BLaER1 treated with 17β-estradiol and CSF1 and Interleukin-3, amounts not matched to agents 10 nM and 100 nM (cell line): ENCODE data around the gene AADAC.
"Not testable (repeated sequence)": the region's sequence is repeated elsewhere in the genome, so short reads cannot be mapped to it uniquely, and the experiment has no call there.

Experiments
- H3K27ac ChIP-seq, 11 experiments: shearing (Covaris generic); formaldehyde crosslinking; 2 replicates each; pipeline ENCODE4 v1.8.1; 2022
- H3K27me3 ChIP-seq, 11 experiments: shearing (Covaris generic); formaldehyde crosslinking; 2 replicates each; pipeline ENCODE4 v1.8.1; 2022
- H3K36me3 ChIP-seq, 11 experiments: shearing (Covaris generic); formaldehyde crosslinking; 2 replicates each; pipeline ENCODE4 v1.8.1; 2022
- H3K4me1 ChIP-seq, 10 experiments: shearing (Covaris generic); formaldehyde crosslinking; 2 replicates each; pipeline ENCODE4 v1.8.1; 2022
- H3K4me2 ChIP-seq, 11 experiments: shearing (Covaris generic); formaldehyde crosslinking; 2 replicates each; pipeline ENCODE4 v1.8.1; 2022
- H3K4me3 ChIP-seq, 10 experiments: shearing (Covaris generic); formaldehyde crosslinking; 2 replicates each; pipeline ENCODE4 v1.8.1; 2022
- H3K9ac ChIP-seq, 11 experiments: shearing (Covaris generic); formaldehyde crosslinking; 2 replicates each; pipeline ENCODE4 v1.8.1; 2022
- H3K9me3 ChIP-seq, 11 experiments: shearing (Covaris generic); formaldehyde crosslinking; replicated peaks in 1 of 11; 2 replicates each; pipeline ENCODE4 v1.8.1; 2022
- H4K20me1 ChIP-seq, 11 experiments: shearing (Covaris generic); formaldehyde crosslinking; 2 replicates each; pipeline ENCODE4 v1.8.1; 2022
- Cebpa-rat ChIP-seq, 11 experiments: shearing (Covaris generic); IDR thresholded peaks; 2 replicates each; pipeline ENCODE4 v1.8.1; 2022

AADAC gene

GRCh38 chr3:151774910-151775309 lies 39.0 kb upstream of the AADAC start:
- no peaks in the 10 kb centered on the region for H3K9me3 ChIP-seq
- no peak overlapping the region for H3K27ac ChIP-seq
- TF ChIP-seq Cebpa-rat (IDR thresholded peaks at IDR 0.05) = no peak
- peaks cover 0 to 10% (median 6%) of the 10 kb centered on the region in 10 experiments; a peak in 9 of 20 replicates for H3K4me1 ChIP-seq
- H3K4me2 ChIP-seq = no peak overlapping the region
- no peaks in the 10 kb centered on the region for H4K20me1 ChIP-seq
- no peak overlapping the region for H3K9ac ChIP-seq
- no peaks in the 10 kb centered on the region for H3K27me3 ChIP-seq
- no peak overlapping the region for H3K4me3 ChIP-seq
- no peaks in the 10 kb centered on the region for H3K36me3 ChIP-seq

GRCh38 chr3:151775314-151776258 lies 38.3 kb upstream of the AADAC start:
- H3K27ac ChIP-seq = no peak overlapping the region
- no peak overlapping the region for H3K4me3 ChIP-seq
- H3K4me1 ChIP-seq = peaks cover 0 to 10% (median 4%) of the 10 kb centered on the region in 10 experiments; a peak in 7 of 20 replicates
- no peak overlapping the region for H3K4me2 ChIP-seq
- no peaks in the 10 kb centered on the region for H4K20me1 ChIP-seq
- TF ChIP-seq Cebpa-rat (IDR thresholded peaks at IDR 0.05) = no peak
- H3K9ac ChIP-seq = no peak overlapping the region
- H3K9me3 ChIP-seq = no peaks in the 10 kb centered on the region
- H3K36me3 ChIP-seq = no peaks in the 10 kb centered on the region
- H3K27me3 ChIP-seq = no peaks in the 10 kb centered on the region

- no peak overlapping the region for H3K4me3 ChIP-seq
- H3K36me3 ChIP-seq = no peaks in the 10 kb centered on the region
- no peak for TF ChIP-seq Cebpa-rat (IDR thresholded peaks at IDR 0.05)
- no peaks in the 10 kb centered on the region for H3K9me3 ChIP-seq
- H3K27ac ChIP-seq = no peak overlapping the region
- H3K27me3 ChIP-seq = no peaks in the 10 kb centered on the region
- H4K20me1 ChIP-seq = no peaks in the 10 kb centered on the region
- no peak overlapping the region for H3K9ac ChIP-seq
- peaks cover 0 to 4% (median 3%) of the 10 kb centered on the region in 10 experiments; a peak in 7 of 20 replicates for H3K4me1 ChIP-seq
- no peak overlapping the region for H3K4me2 ChIP-seq
Observed at GRCh38 chr3:151776259-151776740, 37.6 kb upstream of the AADAC start.

GRCh38 chr3:151777880-151778279 lies 36.0 kb upstream of the AADAC start:
- H3K9ac ChIP-seq = no peak overlapping the region
- H3K4me2 ChIP-seq = no peak overlapping the region
- H3K4me3 ChIP-seq = no peak overlapping the region
- no peak overlapping the region for H3K27ac ChIP-seq
- H3K36me3 ChIP-seq = no peaks in the 10 kb centered on the region
- no peaks in the 10 kb centered on the region for H3K9me3 ChIP-seq
- H3K27me3 ChIP-seq = no peaks in the 10 kb centered on the region
- 0 out of 20 replicates have a peak, but pooled peaks cover 0 to 4% (median 0%) of the 10 kb centered on the region in 10 experiments for H3K4me1 ChIP-seq
- no peak for TF ChIP-seq Cebpa-rat (IDR thresholded peaks at IDR 0.05)
- no peaks in the 10 kb centered on the region for H4K20me1 ChIP-seq

GRCh38 chr3:151787626-151788025 lies 26.3 kb upstream of the AADAC start:
- no peak for TF ChIP-seq Cebpa-rat (IDR thresholded peaks at IDR 0.05)

GRCh38 chr3:151788401-151788800 lies 25.5 kb upstream of the AADAC start:
- Histone ChIP-seq H4K20me1 (no peaks in the 10 kb centered on the region), H3K4me2 (no peak overlapping the region), H3K4me3 (no peak overlapping the region), H3K9ac (no peak overlapping the region), H3K4me1 (no peaks in the 10 kb centered on the region), H3K27ac (no peak overlapping the region), H3K36me3 (no peaks in the 10 kb centered on the region), H3K27me3 (no peaks in the 10 kb centered on the region), H3K9me3 (peaks cover 0 to 8% (median 5%) of the 10 kb centered on the region in 11 experiments; a peak in 11 of 22 replicates)
- no peak for TF ChIP-seq Cebpa-rat (IDR thresholded peaks at IDR 0.05)

More at GRCh38 chr3:151787626-151788025, 26.3 kb upstream of the AADAC start:
- Histone ChIP-seq H3K27me3 (no peaks in the 10 kb centered on the region), H3K36me3 (no peaks in the 10 kb centered on the region), H3K4me3 (no peak overlapping the region), H3K9me3 (peaks cover 0 to 8% (median 5%) of the 10 kb centered on the region in 11 experiments; a peak in 11 of 22 replicates), H3K4me1 (no peaks in the 10 kb centered on the region), H3K4me2 (no peak overlapping the region), H3K27ac (no peak overlapping the region), H4K20me1 (no peaks in the 10 kb centered on the region), H3K9ac (no peak overlapping the region)

- TF ChIP-seq Cebpa-rat (IDR thresholded peaks at IDR 0.05) = no peak
- Histone ChIP-seq H4K20me1 (no peaks in the 10 kb centered on the region), H3K27ac (no peak overlapping the region), H3K36me3 (no peaks in the 10 kb centered on the region), H3K4me3 (no peak overlapping the region), H3K9ac (no peak overlapping the region), H3K27me3 (no peaks in the 10 kb centered on the region), H3K4me1 (no peaks in the 10 kb centered on the region), H3K4me2 (no peak overlapping the region), H3K9me3 (peaks cover 0 to 8% (median 5%) of the 10 kb centered on the region in 11 experiments; a peak in 11 of 22 replicates)
Observed at GRCh38 chr3:151789853-151790463, 24.0 kb upstream of the AADAC start.

- H3K4me1 ChIP-seq, H3K4me3 ChIP-seq, H3K9ac ChIP-seq, H3K27ac ChIP-seq, H3K9me3 ChIP-seq, H4K20me1 ChIP-seq, H3K36me3 ChIP-seq, H3K4me2 ChIP-seq, H3K27me3 ChIP-seq: not testable (repeated sequence)
Observed at GRCh38 chr3:151790763-151791162, 23.2 kb upstream of the AADAC start.

- H3K4me1 ChIP-seq = no peaks in the 10 kb centered on the region
- H3K36me3 ChIP-seq = no peaks in the 10 kb centered on the region
- H4K20me1 ChIP-seq = no peaks in the 10 kb centered on the region
- H3K4me2 ChIP-seq = no peak overlapping the region
- H3K9ac ChIP-seq = no peak overlapping the region
- no peaks in the 10 kb centered on the region for H3K27me3 ChIP-seq
- H3K27ac ChIP-seq = no peak overlapping the region
- no peak for TF ChIP-seq Cebpa-rat (IDR thresholded peaks at IDR 0.05)
- H3K4me3 ChIP-seq = no peak overlapping the region
- H3K9me3 ChIP-seq = peaks cover 0 to 8% (median 5%) of the 10 kb centered on the region in 11 experiments; a peak in 11 of 22 replicates
Observed at GRCh38 chr3:151792411-151792810, 21.5 kb upstream of the AADAC start.
